H9 (cell line): ENCODE results near the gene FANCI. TPM values are rescaled to one million over a fixed set of nuclear protein-coding genes. Genes with fewer than 3 reads are reported as not detected.

Source experiments
- DNase-seq: peaks from one replicate; pipeline ENCODE4 v3.0.0-alpha.2; 2017
- H2AFZ ChIP-seq: one replicate; pipeline ENCODE4 v1.6.1; 2013; ENCODE audit warnings: mild to moderate bottlenecking, low read length, control low read depth, moderate library complexity
- H2AK5ac ChIP-seq: 2 replicates; pipeline ENCODE4 v1.6.1; 2013; ENCODE audit warnings: low read length, control low read depth, mixed read lengths; ENCODE audit not compliant: insufficient read length
- H2BK120ac ChIP-seq: one replicate; pipeline ENCODE4 v1.6.1; 2013; ENCODE audit warnings: low read depth, mild to moderate bottlenecking, low read length, control low read depth, inconsistent platforms; ENCODE audit not compliant: poor library complexity, severe bottlenecking
- H2BK12ac ChIP-seq: 2 replicates; pipeline ENCODE4 v1.6.1; 2013; ENCODE audit warnings: low read length, control low read depth, mixed read lengths, low read depth; ENCODE audit not compliant: insufficient read length
- H2BK15ac ChIP-seq: 2 replicates; pipeline ENCODE4 v1.6.1; 2013; ENCODE audit warnings: low read depth, low read length, control low read depth
- H2BK20ac ChIP-seq: one replicate; pipeline ENCODE4 v1.6.1; 2013; ENCODE audit warnings: low read depth, mild to moderate bottlenecking, low read length, control low read depth, inconsistent platforms; ENCODE audit not compliant: poor library complexity, severe bottlenecking
- H2BK5ac ChIP-seq: 2 replicates; pipeline ENCODE4 v1.6.1; 2013; ENCODE audit warnings: low read length, control low read depth, mixed read lengths; ENCODE audit not compliant: insufficient read length
- H3K14ac ChIP-seq: 2 replicates; pipeline ENCODE4 v1.6.1; 2013; ENCODE audit warnings: low read length, control low read depth; ENCODE audit not compliant: insufficient read depth
- H3K18ac ChIP-seq: 2 replicates; pipeline ENCODE4 v1.6.1; 2013; ENCODE audit warnings: low read depth, mild to moderate bottlenecking, mixed read lengths, low read length, control low read depth; ENCODE audit not compliant: insufficient read length
- H3K23ac ChIP-seq: 2 replicates; pipeline ENCODE4 v1.6.1; 2013; ENCODE audit warnings: low read length, control low read depth, mixed read lengths, low read depth; ENCODE audit not compliant: insufficient read length
- H3K23me2 ChIP-seq: 2 replicates; pipeline ENCODE4 v1.6.1; 2013; ENCODE audit warnings: low read depth, mild to moderate bottlenecking, mixed read lengths, low read length, control low read depth; ENCODE audit not compliant: insufficient read length, poor library complexity, severe bottlenecking
- H3K27ac ChIP-seq: 2 replicates; pipeline ENCODE4 v1.5.1; 2013; ENCODE audit warnings: low read length, control low read depth, mixed read lengths, low read depth; ENCODE audit not compliant: insufficient read length
- H3K27me3 ChIP-seq: 2 replicates; pipeline ENCODE4 v1.6.1; 2013; ENCODE audit warnings: low read length, control low read depth, inconsistent platforms; ENCODE audit not compliant: insufficient read depth
- H3K4ac ChIP-seq: 2 replicates; pipeline ENCODE4 v1.6.1; 2013; ENCODE audit warnings: low read depth, mild to moderate bottlenecking, control low read depth, inconsistent platforms, low read length, moderate library complexity
- H3K4me1 ChIP-seq: 2 replicates; pipeline ENCODE4 v1.6.1; 2013; ENCODE audit warnings: low read length, control low read depth, inconsistent platforms; ENCODE audit not compliant: insufficient read depth
- H3K4me2 ChIP-seq: 2 replicates; pipeline ENCODE4 v1.6.1; 2013; ENCODE audit warnings: low read length, control low read depth, mixed read lengths; ENCODE audit not compliant: insufficient read length, insufficient read depth
- H3K56ac ChIP-seq: 2 replicates; pipeline ENCODE4 v1.6.1; 2013; ENCODE audit warnings: low read depth, mild to moderate bottlenecking, mixed read lengths, low read length, control low read depth; ENCODE audit not compliant: insufficient read length
- H3K79me1 ChIP-seq: 2 replicates; pipeline ENCODE4 v1.6.1; 2013; ENCODE audit warnings: low read depth, mild to moderate bottlenecking, moderate library complexity, low read length, control low read depth, inconsistent platforms; ENCODE audit not compliant: insufficient read depth, poor library complexity, severe bottlenecking
- H3K79me2 ChIP-seq: 2 replicates; pipeline ENCODE4 v1.6.1; 2013; ENCODE audit warnings: low read length, control low read depth, inconsistent platforms; ENCODE audit not compliant: insufficient read depth
- H3K9ac ChIP-seq: 2 replicates; pipeline ENCODE4 v1.6.1; 2013; ENCODE audit warnings: low read length, control low read depth, mixed read lengths; ENCODE audit not compliant: insufficient read length; ENCODE audit errors: extremely low read depth
- H3K9me3 ChIP-seq: one replicate; pipeline ENCODE4 v1.6.1; 2013; ENCODE audit warnings: low read depth, low read length, inconsistent platforms; ENCODE audit not compliant: control insufficient read depth
- H3T11ph ChIP-seq: one replicate; pipeline ENCODE4 v1.6.1; 2013; ENCODE audit warnings: mild to moderate bottlenecking, low read length, control low read depth, inconsistent platforms
- H4K20me1 ChIP-seq: one replicate; pipeline ENCODE4 v1.6.1; 2013; ENCODE audit not compliant: control insufficient read depth, insufficient read length, insufficient read depth
- H4K5ac ChIP-seq: 2 replicates; pipeline ENCODE4 v1.6.1; 2013; ENCODE audit warnings: low read depth, mild to moderate bottlenecking, mixed read lengths, low read length, control low read depth; ENCODE audit not compliant: insufficient read length
- H4K8ac ChIP-seq: replicated peaks from 2 replicates; pipeline ENCODE4 v1.6.1; 2013; ENCODE audit warnings: low read length, control low read depth, mixed read lengths, low read depth; ENCODE audit not compliant: insufficient read length
- H4K91ac ChIP-seq: 2 replicates; pipeline ENCODE4 v1.6.1; 2013; ENCODE audit warnings: low read depth, mild to moderate bottlenecking, moderate library complexity, mixed read lengths, low read length, control low read depth; ENCODE audit not compliant: insufficient read length
- H3K27ac Mint-ChIP-seq, 3 experiments: 2 replicates in 2 of 3; 3 replicates in 1 of 3; pipeline ENCODE4 v1.8.0; 2020 to 2021; ENCODE audit warnings: mixed read lengths in 3 of 3, mild to moderate bottlenecking in 1 of 3, moderate library complexity in 1 of 3
- H3K27me3 Mint-ChIP-seq: 2 replicates; pipeline ENCODE4 v1.8.0; 2021; ENCODE audit warnings: low read depth, mild to moderate bottlenecking, moderate library complexity, mixed read lengths
- H3K36me3 Mint-ChIP-seq, 3 experiments: 2 replicates in 2 of 3; 3 replicates in 1 of 3; pipeline ENCODE4 v1.8.0; 2020 to 2021; ENCODE audit warnings: low read depth in 3 of 3, mixed read lengths in 3 of 3; ENCODE audit not compliant: insufficient read depth in 1 of 3
- H3K4me1 Mint-ChIP-seq, 2 experiments: 2 replicates each; pipeline ENCODE4 v1.8.0; 2020; ENCODE audit warnings: mixed read lengths in 2 of 2
- H3K4me3 Mint-ChIP-seq, 2 experiments: 2 replicates in 1 of 2; 3 replicates in 1 of 2; pipeline ENCODE4 v1.8.0; 2020 to 2021; ENCODE audit warnings: mild to moderate bottlenecking in 2 of 2, mixed read lengths in 2 of 2, moderate library complexity in 1 of 2
- H3K9me3 Mint-ChIP-seq, 2 experiments: 2 replicates in 1 of 2; 3 replicates in 1 of 2; pipeline ENCODE4 v1.8.0; 2020; ENCODE audit warnings: mild to moderate bottlenecking in 2 of 2, mixed read lengths in 2 of 2, moderate library complexity in 1 of 2
- WGBS: extraction: QIAGEN DNeasy Blood & Tissue Kit; methylation state at CpG from one replicate; pipeline ENCODE4 v1.1.7; 2013; ENCODE audit warnings: missing lambda C conversion rate, low lambda C conversion rate, mixed read lengths; ENCODE audit not compliant: insufficient read length; ENCODE audit errors: extremely low coverage; 5-methylcytosine and 5-hydroxymethylcytosine counted together
- total RNA-seq: library from RNA; stranded (reverse); gene quantifications from 2 replicates; pipeline ENCODE4 v1.2.1, GENCODE V29; 2021
- TF ChIP-seq, protein P1 (sequence below): fragments of 200-600 bp; sonication (generic); conservative IDR thresholded peaks from 3 replicates; pipeline ENCODE4 v1.8.0; 2021; ENCODE audit warnings: antibody characterized with exemption, mild to moderate bottlenecking

The FANCI gene
- total RNA-seq, 1 experiment from 2014 or later, result 106 TPM

DNA sequence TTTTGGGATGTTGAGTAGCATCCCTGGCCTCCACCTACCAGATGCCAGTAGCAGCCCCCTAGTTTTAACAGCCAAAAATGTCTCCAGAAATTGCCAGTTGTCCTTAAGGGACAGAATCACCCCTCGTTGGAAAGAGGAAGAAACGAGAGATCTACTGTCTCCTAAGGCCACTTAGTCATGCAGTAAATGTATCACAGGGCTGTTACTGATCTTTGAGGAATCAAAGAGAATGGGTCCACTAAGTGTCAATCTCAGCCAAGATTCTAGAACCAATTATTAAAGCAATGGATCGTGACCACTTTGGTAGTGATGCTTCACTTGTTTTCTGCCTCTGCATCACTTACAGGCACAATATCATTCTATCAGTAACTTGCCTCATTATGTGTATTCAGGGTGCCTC lies 64.5 kb downstream of the FANCI start:
- Histone ChIP-seq H3K23me2 (no peaks in the 10 kb centered on the region), H4K5ac (no peak overlapping the region), H3K9ac (no peak overlapping the region), H3K18ac (no peak overlapping the region), H4K20me1 (no peaks in the 10 kb centered on the region), H3K4ac (no peak overlapping the region), H3K14ac (no peak overlapping the region), H2AFZ (no peak overlapping the region), H2BK15ac (no peak overlapping the region), H3K4me2 (no peak overlapping the region), H2BK120ac (no peak overlapping the region), H2BK12ac (no peak overlapping the region), H2BK20ac (no peak overlapping the region), H4K8ac (no peak overlapping the region), H4K91ac (no peak overlapping the region), H3K4me1 (no peaks in the 10 kb centered on the region), H3K56ac (no peak overlapping the region), H3K79me2 (no peaks in the 10 kb centered on the region), H3K23ac (no peak overlapping the region), H3K27me3 (no peaks in the 10 kb centered on the region), H3K79me1 (no peaks in the 10 kb centered on the region), H2AK5ac (no peak overlapping the region), H2BK5ac (no peak overlapping the region), H3K27ac (no peak overlapping the region), H3T11ph (no peak overlapping the region), H3K9me3 (no peaks in the 10 kb centered on the region)
- Mint-ChIP-seq H3K27me3 (no peaks in the 10 kb centered on the region), H3K9me3 (no peaks in the 10 kb centered on the region), H3K27ac (no peak overlapping the region), H3K4me3 (no peak overlapping the region), H3K4me1 (no peaks in the 10 kb centered on the region), H3K36me3 (peaks cover 43 to 82% (median 79%) of the 10 kb centered on the region in 3 experiments; a peak in 6 of 7 replicates)
- TF ChIP-seq, protein P1, sequence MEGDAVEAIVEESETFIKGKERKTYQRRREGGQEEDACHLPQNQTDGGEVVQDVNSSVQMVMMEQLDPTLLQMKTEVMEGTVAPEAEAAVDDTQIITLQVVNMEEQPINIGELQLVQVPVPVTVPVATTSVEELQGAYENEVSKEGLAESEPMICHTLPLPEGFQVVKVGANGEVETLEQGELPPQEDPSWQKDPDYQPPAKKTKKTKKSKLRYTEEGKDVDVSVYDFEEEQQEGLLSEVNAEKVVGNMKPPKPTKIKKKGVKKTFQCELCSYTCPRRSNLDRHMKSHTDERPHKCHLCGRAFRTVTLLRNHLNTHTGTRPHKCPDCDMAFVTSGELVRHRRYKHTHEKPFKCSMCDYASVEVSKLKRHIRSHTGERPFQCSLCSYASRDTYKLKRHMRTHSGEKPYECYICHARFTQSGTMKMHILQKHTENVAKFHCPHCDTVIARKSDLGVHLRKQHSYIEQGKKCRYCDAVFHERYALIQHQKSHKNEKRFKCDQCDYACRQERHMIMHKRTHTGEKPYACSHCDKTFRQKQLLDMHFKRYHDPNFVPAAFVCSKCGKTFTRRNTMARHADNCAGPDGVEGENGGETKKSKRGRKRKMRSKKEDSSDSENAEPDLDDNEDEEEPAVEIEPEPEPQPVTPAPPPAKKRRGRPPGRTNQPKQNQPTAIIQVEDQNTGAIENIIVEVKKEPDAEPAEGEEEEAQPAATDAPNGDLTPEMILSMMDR, result no peak
- no CpG with 5 or more reads among the region's 3 CpGs for WGBS
- DNase-seq, result no peak
